ENCODE measurements around the gene PRG3. TPM values are rescaled to one million over a fixed set of nuclear protein-coding genes. Genes with fewer than 3 reads are reported as not detected.

PRG3 gene
- total and polyA plus RNA-seq, 8 donors = 0.43 to 1.0 (median 0.76) TPM; not detected in 2

GRCh38 chr11:57394203-57394965 is 13.4 kb upstream of the PRG3 start:
- intact Hi-C loops (cut with DNase I) = no loop called here
- H3K4me3 ChIP-seq = no peak overlapping the region

DNA sequence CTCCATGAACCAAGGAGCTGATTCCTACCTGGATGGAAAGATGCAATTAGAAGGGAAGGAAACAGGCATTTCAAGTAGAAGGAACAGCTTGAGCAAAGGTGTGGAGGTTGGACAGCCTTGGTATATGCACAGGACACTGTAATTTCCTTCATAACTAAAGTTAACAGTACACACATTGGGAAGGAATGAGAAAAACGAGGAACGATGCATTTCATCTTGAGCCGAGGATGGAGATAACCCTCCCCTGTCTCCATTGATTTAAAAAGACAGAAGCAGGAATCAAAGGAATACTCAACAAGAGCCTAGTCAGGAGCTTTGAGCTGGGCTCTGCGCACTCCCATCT is 11.8 kb upstream of the PRG3 start:
- H3K27me3 ChIP-seq = no peaks in the 10 kb centered on the region
- no peak for TF ChIP-seq CTCF (IDR thresholded peaks at IDR 0.05)
- H3K9me3 ChIP-seq = no peaks in the 10 kb centered on the region
- no peaks in the 10 kb centered on the region for H3K4me1 ChIP-seq
- no peak for DNase-seq
- H3K36me3 ChIP-seq = no peaks in the 10 kb centered on the region
- H3K27ac ChIP-seq = no peak overlapping the region
- intact Hi-C loops (cut with DNase I) = no loop called here
- ATAC-seq = no peak
- no peak overlapping the region for H3K4me3 ChIP-seq

More at GRCh38 chr11:57394203-57394965, 13.4 kb upstream of the PRG3 start:
- no peak for ATAC-seq
- no peaks in the 10 kb centered on the region for H3K36me3 ChIP-seq
- H3K4me1 ChIP-seq = no peaks in the 10 kb centered on the region
- TF ChIP-seq CTCF (IDR thresholded peaks at IDR 0.05) = no peak
- no peaks in the 10 kb centered on the region for H3K9me3 ChIP-seq
- H3K27me3 ChIP-seq = no peaks in the 10 kb centered on the region
- H3K27ac ChIP-seq = no peak overlapping the region
- DNase-seq = no peak

DNA sequence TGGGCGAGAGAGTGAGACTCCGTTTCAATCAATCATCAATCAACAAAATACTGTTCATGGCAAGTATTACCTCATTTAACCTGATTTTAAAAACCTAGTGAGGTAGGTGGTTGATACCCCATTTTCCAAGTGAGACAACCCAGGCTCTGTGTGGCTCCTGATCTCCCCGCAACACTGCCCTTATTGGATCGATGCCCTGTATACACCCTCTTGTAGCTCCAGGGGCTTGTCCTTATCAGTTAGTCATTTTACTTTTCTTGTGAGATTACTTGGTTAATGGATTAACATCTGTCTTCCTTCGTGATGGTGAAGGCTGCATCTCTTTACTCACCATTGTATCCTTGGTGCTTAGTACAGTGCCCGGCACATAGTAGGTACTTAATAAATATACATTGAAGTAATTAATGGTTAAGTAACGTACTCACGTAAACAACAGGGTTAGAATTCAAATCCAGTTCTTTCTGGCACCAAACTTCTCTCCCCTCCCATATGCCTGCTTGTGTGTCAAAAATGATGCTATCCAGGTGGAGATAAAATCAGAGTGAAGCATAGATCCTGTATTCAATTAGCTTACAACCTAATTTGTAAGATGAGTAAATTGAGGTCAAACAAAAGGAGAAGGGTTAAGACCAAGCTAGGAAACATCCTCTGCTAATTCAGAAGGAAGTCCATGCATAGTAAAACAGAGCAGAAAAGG is 11.3 kb upstream of the PRG3 start:
- Histone ChIP-seq H3K36me3 (no peaks in the 10 kb centered on the region), H3K27ac (no peak overlapping the region), H3K4me3 (no peak overlapping the region), H3K4me1 (no peaks in the 10 kb centered on the region), H3K27me3 (no peaks in the 10 kb centered on the region), H3K9me3 (no peaks in the 10 kb centered on the region)
- DNase-seq (no peak), ATAC-seq (no peak)
- intact Hi-C loops (cut with DNase I) = no loop called here
- no peak for TF ChIP-seq CTCF (IDR thresholded peaks at IDR 0.05)

DNA sequence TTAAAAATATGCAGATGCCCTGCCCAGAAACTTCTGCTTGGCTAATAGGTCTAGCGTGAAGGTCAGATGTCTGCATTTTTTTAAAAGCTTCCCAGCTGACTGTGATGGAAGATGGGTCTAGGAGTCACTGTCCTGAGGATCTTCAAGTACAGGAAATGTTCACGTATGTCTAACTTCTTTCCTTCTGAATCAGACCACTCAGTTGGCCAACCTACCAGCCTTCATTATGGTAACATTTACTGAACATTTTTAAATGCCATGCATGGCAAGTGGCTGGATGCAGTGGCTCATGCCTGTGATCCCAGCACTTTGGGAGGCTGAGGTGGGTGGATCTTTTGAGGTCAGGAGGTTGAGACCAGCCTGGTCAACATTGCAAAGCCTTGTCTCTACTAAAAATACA is 10.6 kb upstream of the PRG3 start:
- intact Hi-C loops (cut with DNase I) = no loop called here
- Histone ChIP-seq H3K4me1 (no peaks in the 10 kb centered on the region), H3K4me3 (no peak overlapping the region), H3K27ac (no peak overlapping the region), H3K36me3 (no peaks in the 10 kb centered on the region), H3K27me3 (no peaks in the 10 kb centered on the region), H3K9me3 (no peaks in the 10 kb centered on the region)
- no peak for TF ChIP-seq CTCF (IDR thresholded peaks at IDR 0.05)
- ATAC-seq = no peak
- DNase-seq = no peak

GRCh38 chr11:57391111-57391510 is 10.2 kb upstream of the PRG3 start:
- Histone ChIP-seq H3K27me3 (no peaks in the 10 kb centered on the region), H3K36me3 (no peaks in the 10 kb centered on the region), H3K27ac (no peak overlapping the region), H3K9me3 (no peaks in the 10 kb centered on the region), H3K4me3 (no peak overlapping the region), H3K4me1 (no peaks in the 10 kb centered on the region)
- ATAC-seq = no peak
- no peak for TF ChIP-seq CTCF (IDR thresholded peaks at IDR 0.05)
- no peak for DNase-seq
- intact Hi-C loops (cut with DNase I) = no loop called here
